CD4-positive, alpha-beta memory T cell (primary cell): Measurements from ENCODE around the gene C20orf141. TPM values are rescaled to one million over a fixed set of nuclear protein-coding genes. Genes with fewer than 3 reads are reported as not detected.
"Not testable (repeated sequence)": the region's sequence is repeated elsewhere in the genome, so short reads cannot be mapped to it uniquely, and the experiment has no call there.

Experiments
- CTCF ChIA-PET: fragments of 350-600 bp; sonication (Branson Sonifier 250); formaldehyde crosslinking; loops from one replicate; lab custom pipeline; 2021; ENCODE audit warnings: inconsistent platforms; ENCODE audit not compliant: partially characterized antibody; lab: Charles Lee
- POLR2A ChIA-PET: fragments of 350-600 bp; sonication (Branson Sonifier 250); formaldehyde crosslinking; loops from one replicate; lab custom pipeline; 2021; ENCODE audit not compliant: partially characterized antibody; lab: Charles Lee
- DNase-seq, 5 donors: peaks; one replicate each; pipeline versions ENCODE4 v3.0.0 to v3.0.0-alpha.2; 2020 to 2022; ENCODE audit warnings: mixed read lengths in 1 of 5
- H3K27ac ChIP-seq: one replicate; pipeline ENCODE4 v1.7.0; 2013; ENCODE audit warnings: low read depth, low read length
- H3K27me3 ChIP-seq: 2 replicates; pipeline ENCODE4 v1.7.0; 2013; ENCODE audit warnings: mild to moderate bottlenecking, low read length, moderate library complexity; ENCODE audit not compliant: insufficient read depth
- H3K36me3 ChIP-seq: 2 replicates; pipeline ENCODE4 v1.7.0; 2013; ENCODE audit warnings: mild to moderate bottlenecking, low read length, moderate library complexity; ENCODE audit not compliant: insufficient read depth
- H3K4me1 ChIP-seq: 2 replicates; pipeline ENCODE4 v1.7.0; 2013; ENCODE audit warnings: mild to moderate bottlenecking, low read length, moderate library complexity; ENCODE audit not compliant: insufficient read depth
- H3K4me3 ChIP-seq, 2 donors: one replicate each; pipeline ENCODE4 v1.7.0; 2013; ENCODE audit warnings: low read length in 2 of 2, mild to moderate bottlenecking in 1 of 2
- H3K9me3 ChIP-seq, 2 donors: one replicate each; pipeline ENCODE4 v1.7.0; 2013; ENCODE audit warnings: low read length in 2 of 2, control low read depth in 1 of 2; ENCODE audit not compliant: control insufficient read depth in 1 of 2
- H3K27ac Mint-ChIP-seq, 7 donors: one replicate each; pipeline ENCODE4 v1.8.0; 2020 to 2021; ENCODE audit warnings: mixed read lengths in 7 of 7, mild to moderate bottlenecking in 6 of 7, inconsistent platforms in 3 of 7, moderate library complexity in 3 of 7
- H3K27me3 Mint-ChIP-seq, 2 donors: one replicate each; pipeline ENCODE4 v1.8.0; 2020 to 2021; ENCODE audit warnings: mixed read lengths in 2 of 2
- H3K36me3 Mint-ChIP-seq, 2 donors: one replicate each; pipeline ENCODE4 v1.8.0; 2020 to 2021; ENCODE audit warnings: mixed read lengths in 2 of 2, inconsistent platforms in 1 of 2, mild to moderate bottlenecking in 1 of 2
- H3K4me1 Mint-ChIP-seq, 4 donors: one replicate each; pipeline ENCODE4 v1.8.0; 2020 to 2021; ENCODE audit warnings: mixed read lengths in 4 of 4, mild to moderate bottlenecking in 1 of 4
- H3K4me3 Mint-ChIP-seq, 8 donors: one replicate each; pipeline ENCODE4 v1.8.0; 2020 to 2021; ENCODE audit warnings: mixed read lengths in 8 of 8, mild to moderate bottlenecking in 7 of 8, moderate library complexity in 6 of 8, inconsistent platforms in 3 of 8
- H3K9me3 Mint-ChIP-seq, 8 donors: one replicate each; pipeline ENCODE4 v1.8.0; 2020 to 2021; ENCODE audit warnings: mixed read lengths in 8 of 8, mild to moderate bottlenecking in 5 of 8, inconsistent platforms in 3 of 8, moderate library complexity in 1 of 8
- intact Hi-C: fragments of 100-400 bp; cut with micrococcal nuclease; formaldehyde crosslinking; loops from one replicate; pipeline ENCODE4 v1.15.1; 2023
- polyA plus RNA-seq, 2 donors: library from polyadenylated mRNA; unstranded; fragments of 300-500 nt; fragmentation: Illumina TruSeq; gene quantifications; one replicate each; pipeline ENCODE4 v1.2.3, GENCODE V29; 2021
- total RNA-seq, 2 experiments: library from RNA; stranded (reverse); gene quantifications; one replicate each; pipeline ENCODE4 v1.2.3, GENCODE V29; 2021

Gene C20orf141
- total and polyA plus RNA-seq, 4 experiments from 2014 or later: not detected

DNA sequence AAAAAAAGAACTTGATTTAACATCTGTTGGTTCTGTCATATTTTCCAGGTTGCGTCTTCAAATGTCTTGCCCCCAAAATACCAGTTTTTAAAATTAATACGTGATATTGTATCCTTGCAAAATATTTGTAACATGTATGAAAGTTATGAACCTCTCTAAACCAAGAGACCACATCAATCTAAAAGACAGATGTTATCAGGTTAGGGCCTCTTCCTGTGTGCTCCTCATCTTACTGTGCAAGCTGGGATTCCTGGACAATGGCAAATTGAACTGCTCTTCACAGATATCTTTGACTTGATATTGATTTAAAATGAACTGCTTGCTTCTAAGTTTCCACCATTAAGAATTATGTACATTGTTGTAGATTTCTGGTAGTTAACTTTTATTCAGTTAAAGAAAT, 11.0 kb downstream of the C20orf141 start:
- DNase-seq: peak in 4 of 5 donors; percentile 19 to 36 (median 24)
- peak overlapping the region; percentile 1 to 85 (median 39) for H3K27ac Mint-ChIP-seq
- Histone ChIP-seq H3K27ac (no peak overlapping the region), H3K4me1 (peaks cover 25% of the 10 kb centered on the region), H3K4me3 (no peak overlapping the region), H3K27me3 (no peaks in the 10 kb centered on the region), H3K9me3 (no peaks in the 10 kb centered on the region), H3K36me3 (no peaks in the 10 kb centered on the region)
- peak overlapping the region in 7 of 8 donors; percentile 23 to 85 (median 61) for H3K4me3 Mint-ChIP-seq
- CTCF ChIA-PET: no interaction called here
- intact Hi-C loops: no loop called here
- POLR2A ChIA-PET: no interaction called here
- H3K27me3 Mint-ChIP-seq: peaks cover 3 to 18% of the 10 kb centered on the region in 2 donors
- no peaks in the 10 kb centered on the region for H3K36me3 Mint-ChIP-seq
- no peaks in the 10 kb centered on the region for H3K9me3 Mint-ChIP-seq
- H3K4me1 Mint-ChIP-seq: peaks cover 12 to 29% (median 22%) of the 10 kb centered on the region in 4 donors

DNA sequence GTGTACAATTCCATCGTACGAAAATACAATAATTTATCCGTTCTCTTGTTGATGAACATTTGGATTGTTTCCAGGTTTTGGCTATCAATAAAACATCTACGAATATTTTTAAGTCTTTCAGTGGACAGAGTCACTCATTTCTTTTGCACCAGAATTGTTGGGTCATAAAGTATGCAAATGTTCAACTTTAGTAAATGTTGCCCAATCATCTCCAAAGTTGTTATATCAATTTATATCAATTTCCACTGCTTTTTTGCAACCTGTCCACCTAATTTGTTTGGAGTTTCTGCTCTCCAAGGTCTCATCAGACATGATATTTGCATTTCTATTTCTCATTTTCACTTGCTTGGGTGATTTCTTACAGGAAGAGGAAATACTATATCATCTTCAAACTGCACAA, 11.9 kb downstream of the C20orf141 start:
- peaks cover 10 to 26% (median 19%) of the 10 kb centered on the region in 4 donors for H3K4me1 Mint-ChIP-seq
- H3K27ac ChIP-seq: no peak overlapping the region
- no peaks in the 10 kb centered on the region for H3K9me3 ChIP-seq
- intact Hi-C loops: no loop called here
- no peaks in the 10 kb centered on the region for H3K36me3 Mint-ChIP-seq
- no peak overlapping the region for H3K4me3 ChIP-seq
- H3K9me3 Mint-ChIP-seq: no peaks in the 10 kb centered on the region
- H3K27me3 Mint-ChIP-seq: peaks cover 2 to 15% of the 10 kb centered on the region in 2 donors
- no peaks in the 10 kb centered on the region for H3K27me3 ChIP-seq
- H3K36me3 ChIP-seq: no peaks in the 10 kb centered on the region
- H3K4me3 Mint-ChIP-seq: peak overlapping the region in 4 of 8 donors; percentile 50 to 61 (median 60)
- DNase-seq: no peak
- no peak overlapping the region for H3K27ac Mint-ChIP-seq
- CTCF ChIA-PET: no interaction called here
- peaks cover 22% of the 10 kb centered on the region for H3K4me1 ChIP-seq
- POLR2A ChIA-PET: no interaction called here

DNA sequence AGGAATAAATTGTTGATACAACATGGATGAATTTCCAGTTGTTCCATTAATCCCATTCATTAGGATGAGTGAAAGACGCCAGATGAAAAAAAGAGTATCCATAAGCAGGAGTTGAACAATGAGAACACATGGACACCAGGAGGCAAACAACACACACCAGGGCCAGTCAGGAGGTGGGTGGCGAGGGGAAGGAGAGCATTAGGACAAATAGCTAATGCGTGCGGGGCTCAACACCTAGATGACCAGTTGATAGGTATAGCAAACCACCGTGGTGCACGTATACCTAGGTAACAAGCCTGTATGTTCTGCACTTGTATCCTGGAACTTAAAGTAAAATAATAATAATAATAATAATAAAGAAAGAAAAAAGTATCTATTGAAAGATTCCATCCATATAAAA, 14.6 kb downstream of the C20orf141 start:
- no peak overlapping the region for H3K27ac Mint-ChIP-seq
- intact Hi-C loops: no loop called here
- peaks cover 15% of the 10 kb centered on the region for H3K4me1 ChIP-seq
- H3K27me3 ChIP-seq: no peaks in the 10 kb centered on the region
- H3K36me3 ChIP-seq: no peaks in the 10 kb centered on the region
- CTCF ChIA-PET: no interaction called here
- no peak overlapping the region for H3K4me3 Mint-ChIP-seq
- peaks cover 0 to 13% of the 10 kb centered on the region in 2 donors for H3K27me3 Mint-ChIP-seq
- H3K9me3 ChIP-seq: no peaks in the 10 kb centered on the region
- no peak for DNase-seq
- no peak overlapping the region for H3K27ac ChIP-seq
- H3K4me3 ChIP-seq: no peak overlapping the region
- no peaks in the 10 kb centered on the region for H3K9me3 Mint-ChIP-seq
- POLR2A ChIA-PET: no interaction called here
- H3K4me1 Mint-ChIP-seq: peaks cover 4 to 24% (median 13%) of the 10 kb centered on the region in 4 donors
- H3K36me3 Mint-ChIP-seq: no peaks in the 10 kb centered on the region

DNA sequence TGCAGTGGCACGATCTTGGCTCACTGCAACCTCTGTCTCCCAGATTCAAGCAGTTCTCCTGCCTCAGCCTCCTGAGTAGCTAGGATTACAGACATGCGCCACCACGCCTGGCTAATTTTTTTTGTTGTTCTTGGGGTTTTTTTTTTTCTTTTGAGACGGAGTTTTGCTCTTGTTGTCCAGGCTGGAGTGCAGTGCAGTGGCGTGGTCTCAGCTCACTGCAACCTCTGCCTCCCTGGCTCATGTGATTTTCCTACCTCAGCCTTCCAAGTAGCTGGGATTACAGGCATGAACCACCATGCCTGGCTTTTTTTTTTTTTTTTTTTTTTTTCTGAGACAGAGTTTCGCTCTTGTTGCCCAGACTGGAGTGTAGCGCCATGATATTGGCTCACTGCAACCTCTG, 16.4 kb downstream of the C20orf141 start:
- H3K27me3 Mint-ChIP-seq, H3K4me3 Mint-ChIP-seq, H3K36me3 Mint-ChIP-seq, H3K36me3 ChIP-seq, H3K4me1 ChIP-seq, H3K9me3 Mint-ChIP-seq, DNase-seq, H3K27ac Mint-ChIP-seq, H3K4me3 ChIP-seq, POLR2A ChIA-PET, intact Hi-C loops, H3K27me3 ChIP-seq, H3K27ac ChIP-seq, H3K9me3 ChIP-seq: not testable (repeated sequence)
- CTCF ChIA-PET: interaction anchor here (0.7 to 0.9 kb wide), 2 partner anchors 13 to 135 kb away, joined by 3 to 5 read pairs; no protein-coding TSS in a partner anchor
- peaks cover 0 to 17% (median 7%) of the 10 kb centered on the region in 4 donors for H3K4me1 Mint-ChIP-seq

DNA sequence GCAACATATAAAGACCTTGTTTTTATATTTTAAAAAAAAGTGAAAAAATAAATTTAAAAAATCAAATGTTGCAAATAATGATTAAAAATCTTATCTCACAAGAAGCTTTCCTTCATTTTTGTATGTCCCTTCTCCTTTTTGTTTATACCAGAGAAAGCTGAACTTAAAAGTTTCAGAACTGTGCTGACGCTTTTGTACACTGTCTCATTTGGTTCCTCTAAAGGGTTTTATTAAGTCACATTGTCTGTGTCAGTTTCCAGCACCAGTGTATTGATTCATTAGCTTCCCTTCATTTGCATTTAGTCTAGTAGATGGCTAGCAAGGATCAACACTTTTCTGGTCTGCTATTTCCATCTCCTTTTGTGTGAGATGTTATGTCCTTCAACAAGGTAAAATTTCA, 19.0 kb downstream of the C20orf141 start:
- Mint-ChIP-seq H3K4me1 (peaks cover 0 to 5% (median 2%) of the 10 kb centered on the region in 4 donors), H3K27me3 (peaks cover 0 to 5% of the 10 kb centered on the region in 2 donors), H3K27ac (no peak overlapping the region), H3K9me3 (peaks cover 0 to 1% (median 0%) of the 10 kb centered on the region in 8 donors), H3K4me3 (no peak overlapping the region), H3K36me3 (peaks cover 14% of the 10 kb centered on the region in 2 donors)
- no peaks in the 10 kb centered on the region for H3K27me3 ChIP-seq
- ChIA-PET CTCF (interaction anchor here (1.1 to 1.3 kb wide), 2 partner anchors 13 to 144 kb away, joined by 3 read pairs; no protein-coding TSS in a partner anchor), POLR2A (interaction anchor here (1.1 kb wide), 1 partner anchor 92 kb away, joined by 3 read pairs; no protein-coding TSS in a partner anchor)
- H3K27ac ChIP-seq: no peak overlapping the region
- DNase-seq: no peak
- H3K4me3 ChIP-seq: no peak overlapping the region
- H3K36me3 ChIP-seq: no peaks in the 10 kb centered on the region
- intact Hi-C loops: no loop called here
- H3K4me1 ChIP-seq: no peaks in the 10 kb centered on the region
- no peaks in the 10 kb centered on the region for H3K9me3 ChIP-seq

DNA sequence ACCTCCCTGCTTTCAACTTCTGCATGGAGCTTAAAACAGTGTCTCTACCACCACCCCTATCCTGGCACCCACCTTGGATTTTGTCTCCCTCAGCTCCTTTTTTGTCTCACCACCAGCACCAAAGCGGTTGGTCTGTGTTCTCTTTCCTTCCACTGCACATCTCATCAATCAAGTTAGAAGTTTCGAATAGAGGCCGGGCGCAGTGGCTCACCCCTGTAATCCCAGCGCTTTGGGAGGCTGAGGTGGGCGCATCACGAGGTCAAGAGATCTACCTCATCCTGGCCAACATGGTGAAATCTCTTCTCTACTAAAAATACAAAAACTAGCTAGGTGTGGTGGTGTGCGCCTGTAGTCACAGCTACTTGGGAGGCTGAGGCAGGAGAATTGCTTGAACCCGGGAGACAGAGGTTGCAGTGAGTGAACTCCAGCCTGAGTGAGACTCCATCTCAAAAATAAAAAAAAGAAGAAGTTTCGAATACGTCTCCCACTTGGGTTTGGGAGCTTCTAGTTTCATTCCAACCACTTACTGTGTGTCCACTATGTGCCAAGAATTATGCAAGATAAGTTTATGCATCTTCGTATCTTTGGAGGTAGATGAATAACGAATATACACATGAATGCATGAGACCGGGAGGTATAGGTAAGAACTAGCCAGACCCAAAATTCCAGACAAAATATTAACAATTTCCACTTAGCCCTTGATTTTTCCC, 19.8 kb downstream of the C20orf141 start:
- peaks cover 0 to 4% (median 0%) of the 10 kb centered on the region in 8 donors for H3K9me3 Mint-ChIP-seq
- H3K9me3 ChIP-seq: no peaks in the 10 kb centered on the region
- ChIA-PET CTCF (interaction anchor here (1.3 kb wide), 1 partner anchor 144 kb away, joined by 3 read pairs; no protein-coding TSS in a partner anchor), POLR2A (interaction anchor here (1.1 kb wide), 1 partner anchor 93 kb away, joined by 3 read pairs; no protein-coding TSS in a partner anchor)
- peaks cover 6 to 11% (median 7%) of the 10 kb centered on the region in 4 donors for H3K4me1 Mint-ChIP-seq
- H3K27ac ChIP-seq: no peak overlapping the region
- peak overlapping the region in 1 of 7 donors; percentile 6 for H3K27ac Mint-ChIP-seq
- intact Hi-C loops: no loop called here
- no peak overlapping the region for H3K4me3 Mint-ChIP-seq
- H3K4me3 ChIP-seq: no peak overlapping the region
- no peaks in the 10 kb centered on the region for H3K27me3 ChIP-seq
- H3K36me3 ChIP-seq: no peaks in the 10 kb centered on the region
- peaks cover 14 to 17% of the 10 kb centered on the region in 2 donors for H3K36me3 Mint-ChIP-seq
- peaks cover 0 to 1% of the 10 kb centered on the region in 2 donors for H3K27me3 Mint-ChIP-seq
- peaks cover 5% of the 10 kb centered on the region for H3K4me1 ChIP-seq
- no peak for DNase-seq

DNA sequence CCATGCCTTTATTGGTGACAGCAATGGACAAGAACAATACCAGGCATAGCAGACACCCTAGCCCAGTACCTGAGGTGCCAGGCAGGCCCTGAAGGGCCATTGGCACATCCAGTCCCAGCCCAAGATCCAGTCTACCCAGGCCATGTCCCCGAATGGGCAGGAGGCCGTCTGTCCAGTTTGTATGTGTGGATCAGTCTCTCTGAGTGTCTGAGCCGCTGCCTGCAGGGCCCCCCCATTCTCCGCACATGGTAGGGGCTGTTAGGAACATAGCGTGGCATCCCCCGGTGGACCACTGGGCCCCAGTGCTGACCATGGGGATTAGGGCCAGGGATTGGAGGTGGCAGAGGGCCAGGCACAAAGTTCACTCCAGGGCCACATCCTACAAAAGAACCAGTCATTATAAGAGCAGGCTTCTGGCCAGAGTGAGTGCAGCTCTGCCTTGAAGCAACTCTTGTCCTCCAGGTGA, 20.6 kb downstream of the C20orf141 start:
- Histone ChIP-seq H3K27me3 (no peaks in the 10 kb centered on the region), H3K4me3 (no peak overlapping the region), H3K27ac (no peak overlapping the region), H3K9me3 (no peaks in the 10 kb centered on the region), H3K4me1 (peaks cover 10% of the 10 kb centered on the region), H3K36me3 (no peaks in the 10 kb centered on the region)
- H3K27ac Mint-ChIP-seq: peak overlapping the region in 1 of 7 donors; percentile 6
- H3K4me1 Mint-ChIP-seq: peaks cover 8 to 12% (median 10%) of the 10 kb centered on the region in 4 donors
- CTCF ChIA-PET: no interaction called here
- intact Hi-C loops: no loop called here
- H3K4me3 Mint-ChIP-seq: no peak overlapping the region
- peaks cover 0 to 4% (median 0%) of the 10 kb centered on the region in 8 donors for H3K9me3 Mint-ChIP-seq
- POLR2A ChIA-PET: interaction anchor here (1.4 kb wide), 1 partner anchor 14 kb away, joined by 5 read pairs; no protein-coding TSS in a partner anchor
- H3K36me3 Mint-ChIP-seq: peaks cover 14 to 17% of the 10 kb centered on the region in 2 donors
- DNase-seq: no peak
- no peaks in the 10 kb centered on the region for H3K27me3 Mint-ChIP-seq
